SK-N-SH treated with all-trans-retinoic acid at 6 μM for 48 hours (cell line): ENCODE measurements around the gene GAPVD1.

Source experiments
- ATAC-seq: fragments of 200-7000 bp; cut with Tn5 transposase; 3 replicates; pipeline ENCODE4 v1.9.1; 2020; ENCODE audit warnings: mild to moderate bottlenecking, moderate library complexity
- ARNTL ChIP-seq: fragments of 450-650 bp; formaldehyde crosslinking; IDR thresholded peaks from 2 replicates; pipeline ENCODE4 v1.5.0; 2020; ENCODE audit warnings: low read depth, mild to moderate bottlenecking, moderate library complexity, borderline replicate concordance
- BACH2 ChIP-seq: fragments of 250-450 bp; sonication (Bioruptor Pico); IDR thresholded peaks from 2 replicates; pipeline ENCODE4 v1.9.0; 2021; ENCODE audit warnings: mild to moderate bottlenecking, borderline replicate concordance
- CREB5 ChIP-seq: fragments of 250-450 bp; sonication (Bioruptor Pico); IDR thresholded peaks from 2 replicates; pipeline ENCODE4 v1.5.1; 2020; ENCODE audit warnings: low read depth, mild to moderate bottlenecking, moderate library complexity
- CSDC2 ChIP-seq: fragments of 250-450 bp; sonication (Bioruptor Pico); IDR thresholded peaks from 2 replicates; pipeline ENCODE4 v1.5.0; 2020; ENCODE audit warnings: mild to moderate bottlenecking, moderate library complexity
- CSRNP3 ChIP-seq: fragments of 250-450 bp; sonication (Bioruptor Pico); IDR thresholded peaks from 2 replicates; pipeline ENCODE4 v1.5.1; 2021; ENCODE audit warnings: mild to moderate bottlenecking, moderate library complexity
- ESRRG ChIP-seq: fragments of 250-450 bp; sonication (Bioruptor Pico); IDR thresholded peaks from 2 replicates; pipeline ENCODE4 v1.6.1; 2021; ENCODE audit warnings: mild to moderate bottlenecking
- GLIS3 ChIP-seq: fragments of 250-450 bp; sonication (Bioruptor Pico); IDR thresholded peaks from 2 replicates; pipeline ENCODE4 v1.5.0; 2020; ENCODE audit warnings: mild to moderate bottlenecking, moderate library complexity
- OSR1 ChIP-seq: fragments of 250-450 bp; sonication (Bioruptor Pico); IDR thresholded peaks from 2 replicates; pipeline ENCODE4 v1.8.0; 2022; ENCODE audit warnings: moderate library complexity, mild to moderate bottlenecking, inconsistent platforms
- PATZ1 ChIP-seq: fragments of 250-450 bp; sonication (Bioruptor Pico); IDR thresholded peaks from 2 replicates; pipeline ENCODE4 v1.8.0; 2020; ENCODE audit warnings: mild to moderate bottlenecking, moderate library complexity, borderline replicate concordance
- POU6F1 ChIP-seq: fragments of 250-450 bp; sonication (Bioruptor Pico); IDR thresholded peaks from 2 replicates; pipeline ENCODE4 v1.8.0; 2021; ENCODE audit warnings: low read depth, mild to moderate bottlenecking, moderate library complexity, borderline replicate concordance
- PPARA ChIP-seq: fragments of 250-450 bp; sonication (Bioruptor Pico); IDR thresholded peaks from 2 replicates; pipeline ENCODE4 v1.5.0; 2020; ENCODE audit warnings: mild to moderate bottlenecking, borderline replicate concordance
- RARB ChIP-seq: fragments of 250-450 bp; sonication (Bioruptor Pico); IDR thresholded peaks from 2 replicates; pipeline ENCODE4 v1.8.0; 2021; ENCODE audit warnings: mild to moderate bottlenecking, moderate library complexity
- TCF4 ChIP-seq: fragments of 250-450 bp; sonication (Bioruptor Pico); IDR thresholded peaks from 2 replicates; pipeline ENCODE4 v1.8.0; 2021; ENCODE audit warnings: mild to moderate bottlenecking, moderate library complexity, borderline replicate concordance
- TOX ChIP-seq: fragments of 250-450 bp; sonication (Bioruptor Pico); IDR thresholded peaks from 2 replicates; pipeline ENCODE4 v1.8.0; 2021; ENCODE audit warnings: mild to moderate bottlenecking, moderate library complexity, borderline replicate concordance
- TSHZ2 ChIP-seq: fragments of 250-450 bp; sonication (Bioruptor Pico); IDR thresholded peaks from 2 replicates; pipeline ENCODE4 v1.5.0; 2020; ENCODE audit warnings: mild to moderate bottlenecking, moderate library complexity
- ZC3H10 ChIP-seq: fragments of 250-450 bp; sonication (Bioruptor Pico); IDR thresholded peaks from 2 replicates; pipeline ENCODE4 v1.5.1; 2021; ENCODE audit warnings: mild to moderate bottlenecking, moderate library complexity
- ZFP3 ChIP-seq: fragments of 250-450 bp; sonication (Bioruptor Pico); IDR thresholded peaks from 2 replicates; pipeline ENCODE4 v1.5.0; 2020; ENCODE audit warnings: mild to moderate bottlenecking, moderate library complexity
- ZFP30 ChIP-seq: fragments of 450-650 bp; formaldehyde crosslinking; IDR thresholded peaks from 2 replicates; pipeline ENCODE4 v1.5.0; 2022; ENCODE audit warnings: mild to moderate bottlenecking, moderate library complexity
- ZNF565 ChIP-seq: fragments of 450-650 bp; formaldehyde crosslinking; conservative IDR thresholded peaks from 2 replicates; pipeline ENCODE4 v1.5.0; 2020; ENCODE audit warnings: low read depth, mild to moderate bottlenecking, moderate library complexity
- ZNF70 ChIP-seq: fragments of 450-650 bp; formaldehyde crosslinking; IDR thresholded peaks from 2 replicates; pipeline ENCODE4 v1.5.0; 2020; ENCODE audit warnings: mild to moderate bottlenecking, moderate library complexity
- ZNF8 ChIP-seq: fragments of 450-650 bp; formaldehyde crosslinking; IDR thresholded peaks from 2 replicates; pipeline ENCODE4 v1.5.0; 2020; ENCODE audit warnings: mild to moderate bottlenecking, moderate library complexity

GAPVD1 gene

GRCh38 chr9:125375820-125376219, 114.2 kb downstream of the GAPVD1 start (continued):
- TF ChIP-seq TOX (no peak), GLIS3 (CRISPR knock-in tag) (no peak), ZNF565 (CRISPR knock-in tag) (no peak), ARNTL (CRISPR knock-in tag) (no peak), TCF4 (CRISPR knock-in tag) (no peak), PATZ1 (CRISPR knock-in tag) (no peak), CREB5 (CRISPR knock-in tag) (no peak), BACH2 (CRISPR knock-in tag) (no peak), ZNF8 (CRISPR knock-in tag) (no peak), ESRRG (CRISPR knock-in tag) (no peak), OSR1 (CRISPR knock-in tag) (no peak)

- no peak for TF ChIP-seq CSRNP3 (CRISPR knock-in tag)
- TF ChIP-seq ESRRG (CRISPR knock-in tag) = no peak
- TF ChIP-seq ZFP30 (CRISPR knock-in tag) = no peak
- TF ChIP-seq ZC3H10 (CRISPR knock-in tag) = no peak
- TF ChIP-seq TSHZ2 (CRISPR knock-in tag) = no peak
- TF ChIP-seq OSR1 (CRISPR knock-in tag) = no peak
- no peak for TF ChIP-seq POU6F1 (CRISPR knock-in tag)
- no peak for TF ChIP-seq ZFP3 (CRISPR knock-in tag)
- TF ChIP-seq ZNF565 (CRISPR knock-in tag) = no peak
- no peak for TF ChIP-seq ZNF8 (CRISPR knock-in tag)
- TF ChIP-seq TOX = no peak
- no peak for TF ChIP-seq ZNF70
- no peak for TF ChIP-seq BACH2 (CRISPR knock-in tag)
- no peak for TF ChIP-seq PATZ1 (CRISPR knock-in tag)
- TF ChIP-seq GLIS3 (CRISPR knock-in tag) = no peak
- no peak for TF ChIP-seq CSDC2
- TF ChIP-seq RARB (CRISPR knock-in tag) = no peak
- TF ChIP-seq CREB5 (CRISPR knock-in tag) = no peak
- no peak for TF ChIP-seq PPARA (CRISPR knock-in tag)
- no peak for TF ChIP-seq ARNTL (CRISPR knock-in tag)
- ATAC-seq = no peak
Measured at GRCh38 chr9:125376261-125377226, 114.9 kb downstream of the GAPVD1 start.
